Mucosa of stomach (tissue), 1 donor: Measurements from ENCODE around the gene C6orf136.

Source experiments
- H3K27me3 ChIP-seq: one replicate; pipeline ENCODE4 v1.7.0; 2013; ENCODE audit warnings: mild to moderate bottlenecking, low read length; ENCODE audit not compliant: control insufficient read depth, insufficient read depth
- H3K36me3 ChIP-seq: one replicate; pipeline ENCODE4 v1.7.0; 2013; ENCODE audit warnings: low read length; ENCODE audit not compliant: control insufficient read depth, insufficient read depth
- H3K4me1 ChIP-seq: one replicate; pipeline ENCODE4 v1.7.0; 2013; ENCODE audit warnings: mild to moderate bottlenecking, low read length; ENCODE audit not compliant: control insufficient read depth, insufficient read depth
- H3K4me3 ChIP-seq: one replicate; pipeline ENCODE4 v1.7.0; 2013; ENCODE audit warnings: low read length
- H3K9ac ChIP-seq: one replicate; pipeline ENCODE4 v1.7.0; 2013; ENCODE audit warnings: mild to moderate bottlenecking, low read length, moderate library complexity
- H3K9me3 ChIP-seq: one replicate; pipeline ENCODE4 v1.7.0; 2013; ENCODE audit warnings: mild to moderate bottlenecking, low read length, moderate library complexity; ENCODE audit not compliant: control insufficient read depth
- donor health status: Pancreatic carcinoma.

C6orf136 gene

DNA sequence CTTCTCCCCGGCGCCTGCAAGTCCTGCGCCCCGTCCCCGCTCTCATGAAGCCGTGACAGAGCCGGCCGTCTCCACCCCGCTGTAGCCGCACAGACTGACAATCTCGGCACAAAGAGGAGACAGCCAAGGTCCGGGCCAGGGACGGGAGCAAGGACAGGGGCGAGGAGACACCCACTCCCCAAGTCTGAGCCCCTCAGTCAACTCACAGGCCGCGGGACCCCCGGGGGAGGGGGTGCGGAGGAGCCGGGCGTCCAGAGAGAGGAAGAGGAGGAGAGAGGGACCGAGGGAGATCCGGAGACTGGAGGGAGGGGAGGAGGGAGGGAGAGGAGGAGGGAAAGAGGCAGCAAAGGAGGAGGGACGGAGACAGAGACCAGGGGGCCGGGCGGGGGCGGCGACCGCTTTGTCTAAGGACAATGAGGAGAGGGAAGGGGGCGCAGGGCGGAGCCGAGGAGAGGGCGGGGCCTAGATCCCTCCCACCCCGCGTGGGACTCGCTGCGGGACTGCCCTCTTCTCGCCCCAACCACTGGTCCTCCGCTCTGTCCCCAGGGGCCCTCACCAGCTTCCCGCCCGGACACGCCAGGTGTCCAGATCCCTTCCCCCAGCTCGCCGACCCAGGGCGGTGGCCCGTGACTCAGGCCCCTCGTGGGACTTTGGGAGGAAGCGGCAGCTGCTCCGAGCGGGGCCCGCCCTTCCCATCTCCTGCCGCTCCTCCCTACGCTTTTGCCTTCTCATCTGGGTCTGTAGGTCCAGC is 40.1 kb downstream of the C6orf136 start:
- peaks cover 43% of the 10 kb centered on the region for H3K4me1 ChIP-seq
- no peaks in the 10 kb centered on the region for H3K36me3 ChIP-seq
- H3K9ac ChIP-seq = peak overlapping the region; percentile 71
- H3K4me3 ChIP-seq = peak overlapping the region; percentile 61
- peaks cover 3% of the 10 kb centered on the region for H3K27me3 ChIP-seq
- H3K9me3 ChIP-seq = no peaks in the 10 kb centered on the region

GRCh38 chr6:30687659-30688431 is 40.9 kb downstream of the C6orf136 start:
- peak overlapping the region; percentile 71 for H3K9ac ChIP-seq
- H3K4me3 ChIP-seq = no peak overlapping the region
- H3K4me1 ChIP-seq = peaks cover 37% of the 10 kb centered on the region
- peaks cover 3% of the 10 kb centered on the region for H3K27me3 ChIP-seq
- no peaks in the 10 kb centered on the region for H3K9me3 ChIP-seq
- no peaks in the 10 kb centered on the region for H3K36me3 ChIP-seq

GRCh38 chr6:30688569-30688968 is 41.6 kb downstream of the C6orf136 start:
- Histone ChIP-seq H3K9me3 (no peaks in the 10 kb centered on the region), H3K4me3 (no peak overlapping the region), H3K9ac (no peak overlapping the region), H3K4me1 (peaks cover 37% of the 10 kb centered on the region), H3K36me3 (no peaks in the 10 kb centered on the region), H3K27me3 (peaks cover 3% of the 10 kb centered on the region)

DNA sequence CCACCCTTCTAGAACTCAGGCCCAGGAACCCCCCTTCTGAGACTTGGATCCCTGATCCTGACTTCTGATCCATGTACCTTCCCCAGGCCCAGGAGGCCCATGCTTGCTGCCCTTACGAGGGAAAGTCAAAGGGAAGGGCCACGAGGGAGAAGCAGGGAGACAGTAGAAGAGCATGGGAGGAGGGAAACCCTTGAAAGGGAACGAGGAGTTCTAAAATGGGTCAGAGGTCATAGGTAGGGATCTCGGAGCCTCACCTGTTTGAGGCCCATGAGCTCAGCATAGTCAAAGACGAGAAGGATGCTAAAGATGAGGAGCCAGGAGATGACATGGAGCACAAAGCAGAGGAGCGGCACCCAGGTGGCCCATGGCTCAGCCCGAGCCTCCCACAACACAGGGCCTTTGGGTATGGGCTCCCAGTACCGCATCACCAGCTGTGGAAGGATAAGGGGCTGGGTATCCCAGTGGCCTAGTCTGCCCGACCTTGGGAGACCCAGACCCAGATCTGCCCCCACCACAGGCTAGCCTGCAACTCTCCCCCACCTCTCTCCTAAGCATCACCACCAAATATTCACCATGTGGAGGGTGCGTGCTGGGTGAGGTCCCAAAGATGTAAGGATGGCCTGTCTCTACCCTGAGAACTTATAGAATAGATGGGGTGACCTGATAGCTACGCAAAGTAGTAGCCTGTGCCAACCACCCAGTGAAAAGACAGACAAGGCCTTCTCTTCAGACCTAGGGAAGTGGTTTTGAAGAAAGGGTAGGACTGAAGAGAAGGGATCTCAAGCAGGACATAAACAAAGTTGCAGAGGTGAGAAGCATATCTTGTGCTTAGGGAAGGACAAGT is 42.3 kb downstream of the C6orf136 start:
- Histone ChIP-seq H3K36me3 (no peaks in the 10 kb centered on the region), H3K27me3 (peaks cover 3% of the 10 kb centered on the region), H3K9ac (no peak overlapping the region), H3K4me1 (peaks cover 37% of the 10 kb centered on the region), H3K9me3 (no peaks in the 10 kb centered on the region), H3K4me3 (no peak overlapping the region)

DNA sequence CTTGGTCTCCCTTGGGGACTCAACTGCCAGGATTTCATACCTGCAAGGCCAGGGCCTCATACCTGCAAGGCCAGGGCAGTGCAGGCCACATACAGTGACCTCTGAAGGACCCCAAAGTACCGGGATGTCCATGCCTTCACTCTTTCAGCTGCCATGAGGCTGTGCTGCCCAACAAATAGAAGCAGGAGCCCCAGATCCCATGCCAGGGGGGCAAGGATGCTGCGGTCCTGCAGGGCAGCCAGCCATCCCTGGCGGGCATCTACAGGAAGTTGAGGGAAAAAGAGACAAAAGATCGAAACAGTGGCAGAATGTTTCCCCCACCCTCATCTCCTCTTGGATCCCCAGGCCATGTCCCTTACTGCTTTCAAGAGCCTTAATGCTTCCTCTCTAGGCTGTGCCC is 43.1 kb downstream of the C6orf136 start:
- Histone ChIP-seq H3K4me1 (peaks cover 34% of the 10 kb centered on the region), H3K27me3 (peaks cover 3% of the 10 kb centered on the region), H3K9ac (peak overlapping the region; percentile 50), H3K36me3 (no peaks in the 10 kb centered on the region), H3K4me3 (peak overlapping the region; percentile 74), H3K9me3 (no peaks in the 10 kb centered on the region)

- Histone ChIP-seq H3K9me3 (no peaks in the 10 kb centered on the region), H3K4me3 (peak within 1 kb of the TSS; percentile 74), H3K9ac (peak within 1 kb of the TSS; percentile 50), H3K4me1 (peaks cover 28% of the 10 kb centered on the region), H3K27me3 (peaks cover 3% of the 10 kb centered on the region), H3K36me3 (no peaks in the 10 kb centered on the region)
Measured at GRCh38 chr6:30690403-30691207, 43.7 kb downstream of the C6orf136 start, which contains the start of gene NRM. TSS of gene NRM (minus strand) at chr6:30690984. CDS start at chr6:30690974, 10 bp downstream.

- H3K9ac ChIP-seq = peak overlapping the region; percentile 50
- H3K9me3 ChIP-seq = no peaks in the 10 kb centered on the region
- peaks cover 3% of the 10 kb centered on the region for H3K27me3 ChIP-seq
- H3K4me1 ChIP-seq = peaks cover 23% of the 10 kb centered on the region
- no peaks in the 10 kb centered on the region for H3K36me3 ChIP-seq
- H3K4me3 ChIP-seq = peak overlapping the region; percentile 74
Measured at GRCh38 chr6:30691208-30691847, 44.4 kb downstream of the C6orf136 start.

DNA sequence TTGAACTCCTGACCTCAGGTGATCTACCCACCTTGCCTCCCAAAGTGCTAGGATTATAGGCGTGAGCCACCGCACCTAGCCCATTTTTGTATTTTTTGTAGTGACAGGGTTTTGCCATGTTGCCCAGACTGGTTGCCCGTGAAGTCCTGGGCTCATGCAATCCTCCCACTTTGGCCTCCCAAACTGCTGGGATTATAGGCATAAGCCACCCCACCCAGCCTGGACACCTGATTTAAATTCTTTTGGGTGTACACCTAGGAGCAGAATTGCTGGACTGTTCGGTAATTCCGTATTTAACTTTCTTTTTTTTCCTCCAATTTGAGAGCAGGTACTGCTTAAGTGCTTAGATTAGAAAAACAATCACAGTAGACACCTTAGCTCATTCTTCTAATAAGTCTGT is 49.5 kb downstream of the C6orf136 start:
- no peaks in the 10 kb centered on the region for H3K4me1 ChIP-seq
- H3K9me3 ChIP-seq = no peaks in the 10 kb centered on the region
- H3K4me3 ChIP-seq = no peak overlapping the region
- no peaks in the 10 kb centered on the region for H3K27me3 ChIP-seq
- no peaks in the 10 kb centered on the region for H3K36me3 ChIP-seq
- no peak overlapping the region for H3K9ac ChIP-seq

DNA sequence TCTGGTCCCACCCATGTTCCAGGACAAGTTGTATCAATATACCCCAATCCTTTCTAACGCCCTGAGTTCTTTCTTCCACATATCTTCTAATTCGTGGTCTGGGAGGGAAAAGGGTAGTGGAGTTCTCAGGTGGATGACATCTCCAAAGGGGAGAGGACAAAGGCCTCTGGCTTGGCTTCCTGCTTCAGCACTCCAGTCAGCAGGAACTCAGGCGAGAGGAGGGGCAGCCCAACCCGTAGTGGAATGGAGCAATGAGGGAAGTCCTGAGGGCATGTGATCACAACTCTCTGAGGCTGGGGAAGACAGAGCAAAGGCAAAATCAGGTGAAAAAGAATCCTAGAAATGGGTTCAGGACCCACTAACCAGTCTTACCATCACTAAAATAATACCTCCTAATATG is 53.4 kb downstream of the C6orf136 start:
- Histone ChIP-seq H3K4me3 (no peak overlapping the region), H3K9ac (no peak overlapping the region), H3K27me3 (no peaks in the 10 kb centered on the region), H3K36me3 (no peaks in the 10 kb centered on the region), H3K9me3 (no peaks in the 10 kb centered on the region), H3K4me1 (no peaks in the 10 kb centered on the region)
